ENCODE data around the gene CD247. TPM values are rescaled to one million over a fixed set of nuclear protein-coding genes. Genes with fewer than 3 reads are reported as not detected.

The CD247 gene
- total RNA-seq, 2 donors from 2014 or later: 0.96 TPM; not detected in 1

- Histone ChIP-seq H3K27ac (peak overlapping the region; percentile 82 to 89), H3K9me3 (no peaks in the 10 kb centered on the region), H3K4me1 (replicated peaks) (no peaks in the 10 kb centered on the region), H3K27me3 (replicated peaks; ENCODE audit: insufficient read depth) (no peaks in the 10 kb centered on the region), H3K4me3 (peak overlapping the region; percentile 83 to 86), H3K36me3 (no peaks in the 10 kb centered on the region)
- DNase-seq (ENCODE audit: low spot score): no peak
- 10% methylated on average over 15 of the region's 15 CpGs for WGBS
- TF ChIP-seq CTCF (IDR thresholded peaks at IDR 0.05) (no peak), POLR2AphosphoS5 (IDR thresholded peaks at IDR 0.05) (no peak), POLR2A (IDR thresholded peaks at IDR 0.05) (no peak)
- intact Hi-C loops (cut with DNase I): loop anchor here (5.0 to 10.0 kb wide), 2 partner anchors 251 to 487 kb away; no protein-coding TSS in a partner anchor
Observed at GRCh38 chr1:167554028-167554779, 35.9 kb upstream of the CD247 start.

DNA sequence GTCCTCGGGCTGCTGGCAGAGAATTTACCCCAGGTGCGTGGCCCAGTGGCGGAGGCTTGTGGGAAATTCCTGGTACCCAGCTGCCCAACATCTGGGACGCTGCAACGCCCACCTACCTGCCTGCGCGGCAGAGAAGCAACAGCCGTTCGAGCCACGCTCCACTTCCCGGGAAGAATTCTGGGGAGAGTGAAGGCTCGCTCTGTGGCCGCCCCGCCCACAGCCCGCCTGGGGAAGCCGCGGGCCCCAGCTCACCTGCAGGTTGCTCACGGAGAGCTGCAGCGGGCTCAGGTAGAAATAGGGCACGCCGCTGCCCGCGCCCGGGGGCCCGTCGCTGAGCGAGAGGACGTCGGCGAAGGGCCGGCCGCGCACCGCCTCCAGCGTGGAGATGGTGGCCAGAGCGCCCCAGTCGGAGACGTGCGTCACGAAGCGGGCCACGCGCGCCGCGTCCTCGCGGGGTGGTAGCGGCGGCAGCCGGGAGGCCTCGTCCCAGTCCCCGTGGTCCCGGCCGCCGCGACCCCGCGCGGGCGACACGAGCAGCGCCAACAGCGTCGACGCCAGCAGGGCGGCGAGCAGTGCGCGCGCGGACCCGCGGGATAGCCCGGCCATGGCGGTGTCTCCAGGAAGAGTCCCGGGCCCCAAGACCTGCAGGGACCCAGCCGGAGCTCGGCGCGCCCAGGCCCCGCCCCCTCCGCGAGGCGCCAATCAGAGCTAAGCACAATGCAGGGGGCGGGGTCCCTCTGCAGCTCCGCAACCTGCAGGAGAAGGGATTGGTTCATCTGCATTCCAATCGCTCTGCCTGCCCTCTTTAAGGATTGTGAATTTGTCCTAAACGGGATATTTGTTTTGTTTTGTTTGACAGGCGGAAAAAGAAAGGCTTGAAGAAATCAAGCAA is 35.1 kb upstream of the CD247 start, which contains the start of gene CREG1:
CREG1 (minus strand) TSS at position 627 of the 892 bp plus-strand sequence.
- TF ChIP-seq POLR2AphosphoS5 (IDR thresholded peaks at IDR 0.05) (peak; percentile 91), CTCF (IDR thresholded peaks at IDR 0.05) (peak in 2 of 4 experiments; percentile 36 to 38), POLR2A (IDR thresholded peaks at IDR 0.05) (peak; percentile 95)
- peak; percentile 96 for DNase-seq (ENCODE audit: low spot score)
- Histone ChIP-seq H3K9me3 (no peaks in the 10 kb centered on the region), H3K4me1 (replicated peaks) (no peaks in the 10 kb centered on the region), H3K36me3 (no peaks in the 10 kb centered on the region), H3K4me3 (peak within 1 kb of the TSS; percentile 83 to 86), H3K27me3 (replicated peaks; ENCODE audit: insufficient read depth) (no peaks in the 10 kb centered on the region), H3K27ac (peak within 1 kb of the TSS; percentile 82 to 89)
- intact Hi-C loops (cut with DNase I): loop anchor here (5.0 to 10.0 kb wide), 2 partner anchors 251 to 486 kb away; no protein-coding TSS in a partner anchor
- WGBS: under 1% methylated on average over 87 of the region's 90 CpGs

DNA sequence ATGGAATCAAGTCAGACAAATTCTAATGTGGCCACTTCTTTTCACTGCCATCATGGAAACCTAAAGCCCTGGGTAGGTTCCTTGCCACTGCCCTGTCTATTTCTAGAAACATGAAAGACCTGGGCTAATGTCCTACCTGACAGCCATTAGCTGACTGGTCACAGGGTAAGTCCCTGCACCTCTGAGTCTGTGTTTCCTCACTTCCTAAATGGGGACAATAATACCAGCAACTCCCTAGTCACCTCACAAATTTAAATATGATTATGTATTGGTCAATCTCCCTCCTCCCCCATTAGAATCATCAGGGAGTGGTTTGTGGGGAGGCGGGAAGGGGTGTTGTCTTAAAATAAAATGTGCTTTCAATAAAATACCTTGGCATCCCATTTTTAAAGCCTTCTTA is 33.0 kb upstream of the CD247 start:
- DNase-seq (ENCODE audit: low spot score): no peak
- Histone ChIP-seq H3K4me3 (no peak overlapping the region), H3K27me3 (replicated peaks; ENCODE audit: insufficient read depth) (no peaks in the 10 kb centered on the region), H3K36me3 (no peaks in the 10 kb centered on the region), H3K4me1 (replicated peaks) (no peaks in the 10 kb centered on the region), H3K9me3 (no peaks in the 10 kb centered on the region), H3K27ac (no peak overlapping the region)
- intact Hi-C loops (cut with DNase I): loop anchor here (5.0 to 10.0 kb wide), 2 partner anchors 253 to 484 kb away; no protein-coding TSS in a partner anchor
- WGBS: 97% methylated on average over 1 of the region's 1 CpG
- TF ChIP-seq POLR2AphosphoS5 (IDR thresholded peaks at IDR 0.05) (no peak), POLR2A (IDR thresholded peaks at IDR 0.05) (no peak), CTCF (IDR thresholded peaks at IDR 0.05) (no peak)

- no peaks in the 10 kb centered on the region for H3K27me3 ChIP-seq (replicated peaks; ENCODE audit: insufficient read depth)
- no peaks in the 10 kb centered on the region for H3K4me1 ChIP-seq (replicated peaks)
- WGBS: 74% methylated on average over 5 of the region's 5 CpGs
- DNase-seq (ENCODE audit: low spot score): no peak
- intact Hi-C loops (cut with DNase I): no loop called here
- TF ChIP-seq POLR2A (IDR thresholded peaks at IDR 0.05) (no peak), CTCF (IDR thresholded peaks at IDR 0.05) (no peak), POLR2AphosphoS5 (IDR thresholded peaks at IDR 0.05) (no peak)
- H3K4me3 ChIP-seq: no peak overlapping the region
- no peak overlapping the region for H3K27ac ChIP-seq
- no peaks in the 10 kb centered on the region for H3K36me3 ChIP-seq
- H3K9me3 ChIP-seq: no peaks in the 10 kb centered on the region
Observed at GRCh38 chr1:167548059-167548932, 30.0 kb upstream of the CD247 start.

All from prostate gland (tissue), 2 donors.